Peyer's patch (tissue), 4 donors: ENCODE measurements around the gene NAA50.

Experiments
- CTCF ChIP-seq, 6 experiments: fragments of 450-650 bp in 4 of 6; fragments of 200-600 bp in 2 of 6; sonication (generic) in 1 of 6; IDR thresholded peaks; one replicate each; pipeline ENCODE4 v1.5.1; 2017 to 2019; ENCODE audit warnings: antibody characterized with exemption in 6 of 6, mild to moderate bottlenecking in 3 of 6, moderate library complexity in 1 of 6
- POLR2A ChIP-seq, 2 donors: fragments of 450-650 bp; IDR thresholded peaks; one replicate each; pipeline ENCODE4 v1.5.1; 2017; ENCODE audit warnings: antibody characterized with exemption in 2 of 2, mild to moderate bottlenecking in 2 of 2, moderate library complexity in 2 of 2

GRCh38 chr3:113673593-113673992 lies 72.5 kb downstream of the NAA50 start:
- no peak for TF ChIP-seq CTCF (IDR thresholded peaks at IDR 0.05)
- TF ChIP-seq POLR2A (IDR thresholded peaks at IDR 0.05): no peak
